ENCODE data around the gene GFAP.

The GFAP gene

DNA sequence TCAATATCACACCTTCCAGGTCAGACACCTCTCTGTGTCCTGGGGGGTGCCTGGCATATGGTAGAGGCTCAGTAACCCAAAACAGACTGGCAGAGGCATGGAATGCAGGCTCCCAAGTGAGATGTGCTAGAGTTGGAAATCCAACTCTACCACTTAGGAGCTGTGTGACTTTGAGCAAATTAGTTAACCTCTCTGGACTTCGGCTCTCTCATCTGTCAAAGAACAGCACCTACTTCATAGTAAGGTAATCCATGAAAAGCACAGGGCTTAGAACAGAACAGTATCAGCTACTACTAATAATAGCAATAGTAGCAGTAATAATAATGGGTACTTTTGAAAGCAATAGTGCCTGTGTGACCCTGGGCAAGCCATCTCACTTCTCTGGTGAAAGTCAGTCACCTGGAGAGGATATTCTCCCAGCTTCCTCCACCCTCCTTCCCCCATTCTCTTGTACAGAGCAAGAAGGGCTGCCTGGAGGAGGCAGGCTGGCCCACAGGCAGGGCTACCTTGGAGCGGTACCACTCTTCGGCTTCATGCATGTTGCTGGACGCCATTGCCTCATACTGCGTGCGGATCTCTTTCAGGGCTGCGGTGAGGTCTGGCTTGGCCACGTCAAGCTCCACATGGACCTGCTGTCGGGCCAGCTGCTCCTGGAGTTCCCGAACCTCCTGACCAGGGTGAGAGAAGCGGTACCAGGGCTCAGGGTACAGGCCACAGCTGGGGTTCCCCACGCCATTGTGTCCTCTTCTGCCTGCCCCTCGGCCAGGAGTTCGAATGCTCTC, 2.3 kb downstream of the GFAP start:
- DNase-seq: no peak

DNA sequence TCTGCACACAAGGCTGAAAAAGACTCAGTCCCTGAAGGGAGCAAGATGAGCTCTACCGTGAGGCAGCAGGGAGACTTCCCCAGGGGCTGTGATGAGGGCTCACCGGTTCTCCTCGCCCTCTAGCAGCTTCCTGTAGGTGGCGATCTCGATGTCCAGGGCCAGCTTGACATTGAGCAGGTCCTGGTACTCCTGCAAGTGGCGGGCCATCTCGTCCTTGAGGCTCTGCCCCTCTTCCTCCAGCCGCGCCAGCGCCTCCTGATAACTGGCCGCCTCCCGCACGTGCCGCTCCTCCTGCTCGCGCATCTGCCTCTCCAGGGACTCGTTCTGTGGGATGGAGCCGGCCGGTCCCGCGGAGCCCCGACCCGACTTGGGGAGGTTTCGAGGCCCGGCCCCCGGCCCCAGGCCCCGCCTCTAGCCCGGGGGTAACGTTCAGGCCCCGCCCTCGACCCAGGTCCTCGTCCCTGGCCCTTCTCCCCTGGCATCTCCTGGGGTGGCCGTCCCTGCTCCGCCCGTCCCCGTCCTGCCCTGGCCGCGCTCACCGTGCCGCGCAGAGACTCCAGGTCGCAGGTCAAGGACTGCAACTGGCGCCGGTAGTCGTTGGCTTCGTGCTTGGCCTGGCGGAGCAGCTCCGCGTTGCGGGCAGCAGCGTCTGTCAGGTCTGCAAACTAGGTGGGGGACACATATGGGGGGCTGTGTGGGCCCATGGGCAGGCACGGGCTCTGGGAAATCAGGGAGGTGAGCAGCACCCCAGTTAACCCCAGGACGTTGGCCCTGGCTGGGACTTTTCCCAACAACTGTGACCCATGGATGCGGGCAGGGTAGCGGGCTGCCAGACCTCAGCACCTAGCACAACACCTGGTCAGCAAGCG, 3.9 kb downstream of the GFAP start:
- peak; percentile 81 for DNase-seq

DNA sequence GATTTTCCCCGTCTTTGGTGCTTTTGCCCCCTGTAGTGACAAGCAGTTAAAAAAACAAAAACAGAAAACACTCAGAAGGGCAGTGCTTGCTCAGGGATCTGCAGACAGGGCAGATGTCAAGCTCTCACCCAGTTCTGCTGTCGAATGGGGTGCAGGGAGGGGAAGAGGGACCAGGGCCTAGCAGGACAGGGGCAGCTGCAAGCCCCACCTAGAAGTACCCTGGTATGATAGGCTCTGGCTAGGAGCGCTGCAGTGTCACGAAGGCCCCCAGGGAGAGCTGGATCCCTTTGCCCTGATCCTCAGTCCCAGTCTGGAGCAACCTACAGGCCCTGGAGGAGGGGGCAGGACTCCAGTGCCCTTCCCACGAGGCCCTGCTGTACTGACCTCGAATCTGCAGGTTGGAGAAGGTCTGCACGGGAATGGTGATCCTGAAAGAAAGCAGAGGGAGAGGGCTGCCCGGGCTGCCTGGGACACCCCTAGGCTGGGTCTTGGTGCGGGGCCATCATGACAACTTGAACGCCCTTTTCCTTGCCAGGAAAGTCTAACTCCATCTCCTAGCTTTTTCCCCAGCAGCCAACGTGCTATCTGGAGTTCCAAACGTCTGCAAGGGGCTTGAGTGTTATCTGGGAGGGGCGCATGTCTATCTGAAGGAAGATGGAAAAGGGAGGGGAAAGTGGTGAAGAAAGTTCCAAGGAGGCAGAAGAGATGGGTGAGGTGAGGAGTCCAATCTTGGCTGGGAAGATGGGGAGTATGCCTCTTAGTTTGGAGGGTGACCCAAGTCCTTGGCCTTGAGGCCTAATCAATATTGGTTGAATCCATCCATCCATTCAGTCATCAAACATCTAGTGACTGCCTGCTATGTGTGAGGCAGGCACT, 4.8 kb downstream of the GFAP start:
- DNase-seq: no peak

DNA sequence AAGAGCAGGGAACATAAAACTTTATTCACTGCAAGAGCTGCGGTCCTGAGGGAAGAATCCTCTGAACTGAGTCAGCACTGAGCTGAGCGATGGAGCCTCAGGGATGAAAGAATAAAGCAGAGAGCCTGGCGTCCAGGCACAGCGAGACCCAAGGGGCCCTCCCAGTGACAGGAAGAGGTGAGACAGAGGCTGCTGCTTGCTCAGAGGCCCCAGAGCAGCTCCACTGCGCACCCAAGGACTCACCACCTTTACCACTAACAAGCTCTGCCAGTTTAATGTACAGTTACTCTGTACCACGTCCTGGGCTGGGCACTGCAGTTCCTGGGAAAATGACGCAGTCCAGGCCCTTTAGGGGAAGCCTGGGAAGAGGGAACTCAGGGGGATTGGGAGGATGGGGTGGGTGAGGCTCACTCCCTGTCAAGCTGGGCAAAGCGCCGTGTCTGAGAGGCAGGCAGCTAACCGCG, 5.6 kb downstream of the GFAP start:
- DNase-seq: no peak

DNA sequence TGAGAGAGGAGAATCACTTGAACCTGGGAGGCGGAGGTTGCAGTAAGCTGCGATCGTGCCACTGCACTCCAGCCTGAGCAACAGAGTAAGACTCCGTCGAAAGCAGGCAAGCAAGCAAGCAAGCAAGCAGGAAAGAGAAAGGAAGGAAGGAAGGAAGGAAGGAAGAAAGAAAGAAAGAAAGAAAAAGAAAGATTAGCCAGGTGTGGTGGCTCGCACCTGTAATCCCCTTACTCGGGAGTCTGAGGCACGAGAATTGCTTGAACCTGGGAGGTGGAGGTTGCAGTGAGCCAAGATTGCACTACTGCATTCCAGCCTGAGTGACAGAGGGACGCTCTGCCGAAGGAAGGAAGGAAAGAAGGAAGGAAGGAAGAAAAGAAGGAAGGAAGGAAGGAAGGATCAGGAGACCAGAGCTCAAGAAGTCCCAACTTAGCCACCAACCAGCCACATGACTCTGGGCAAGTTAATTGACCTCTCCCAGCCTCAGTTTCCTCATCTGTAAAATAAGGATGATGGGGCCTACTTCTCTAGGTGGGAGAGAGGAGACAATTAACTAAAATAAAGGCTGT, 6.5 kb downstream of the GFAP start:
- DNase-seq: no peak

DNA sequence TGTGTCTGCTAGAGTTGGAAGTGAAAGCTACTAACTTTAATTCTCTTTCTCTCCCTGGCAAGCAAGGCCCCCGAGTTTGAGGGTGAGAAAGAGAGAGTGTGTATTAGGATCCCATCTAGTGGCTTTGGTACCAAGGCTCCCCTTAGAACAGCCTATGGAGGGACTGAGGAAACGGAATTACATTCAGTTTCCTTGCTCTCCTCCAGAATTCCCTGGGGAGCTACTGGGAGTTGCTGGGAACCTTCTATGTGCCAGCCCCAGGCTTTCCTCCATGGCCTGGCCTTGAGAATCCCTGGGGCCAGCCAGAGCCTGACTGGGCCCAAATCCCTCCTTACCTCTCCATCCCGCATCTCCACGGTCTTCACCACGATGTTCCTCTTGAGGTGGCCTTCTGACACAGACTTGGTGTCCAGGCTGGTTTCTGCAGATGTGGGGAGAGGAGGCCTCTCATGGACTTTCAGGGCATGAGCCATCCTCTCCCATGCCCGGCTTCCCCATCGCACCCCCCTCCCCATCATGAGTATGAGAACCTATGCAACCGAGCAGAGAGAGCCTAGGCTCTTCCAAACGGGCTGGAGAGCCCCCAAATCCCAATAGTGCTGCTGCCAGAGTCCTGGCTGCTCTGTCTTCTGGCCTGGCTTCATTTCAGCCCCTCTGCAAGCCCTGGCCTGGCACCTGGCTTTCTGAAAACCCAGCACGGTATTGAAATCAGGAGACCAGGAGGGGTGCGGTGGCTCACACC, 7.4 kb downstream of the GFAP start:
- DNase-seq: no peak

DNA sequence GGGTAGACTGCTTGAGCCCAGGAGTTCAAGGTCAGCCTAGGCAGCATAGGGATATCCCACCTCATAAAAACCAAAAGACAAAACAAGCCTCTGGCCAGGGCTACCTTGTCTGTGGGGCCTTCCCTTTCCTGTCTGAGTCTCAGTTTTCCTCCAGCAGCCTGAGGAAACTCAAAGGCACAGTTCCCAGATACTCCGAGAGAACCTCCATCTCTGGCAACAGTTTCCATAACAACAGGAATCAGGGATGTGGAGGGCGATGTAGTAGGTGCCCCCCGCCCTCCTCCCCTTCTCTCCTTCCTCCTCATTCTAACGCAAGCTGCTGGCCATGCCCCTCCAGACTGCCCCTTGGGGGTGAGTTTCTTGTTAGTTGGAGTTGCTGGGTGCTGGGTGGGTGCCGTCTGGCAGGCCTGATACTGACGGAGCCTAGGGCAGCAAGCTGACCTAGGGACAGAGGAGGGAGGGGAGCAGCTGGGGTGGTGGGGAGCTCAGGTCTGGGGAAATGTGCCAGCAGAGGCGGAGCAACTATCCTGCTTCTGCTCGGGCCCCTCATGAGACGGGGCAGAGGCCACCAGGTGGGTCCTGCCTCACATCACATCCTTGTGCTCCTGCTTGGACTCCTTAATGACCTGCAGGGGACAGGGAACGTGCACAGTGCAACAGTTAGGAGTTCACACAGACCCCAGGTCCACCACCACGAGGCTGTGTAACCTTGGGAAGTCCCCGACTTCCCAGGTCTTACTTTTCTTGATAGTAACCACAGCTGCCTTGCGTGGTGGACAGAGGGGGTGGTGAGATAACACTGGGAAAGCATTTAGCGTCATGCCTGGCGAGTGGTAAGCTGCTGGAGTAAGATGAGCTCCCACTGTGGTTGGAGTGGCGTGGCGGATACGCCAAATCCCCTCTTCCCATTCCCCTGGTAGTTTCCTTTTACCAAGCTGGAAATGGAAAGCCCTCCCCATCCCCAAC, 8.3 kb downstream of the GFAP start:
- peak; percentile 69 for DNase-seq

DNA sequence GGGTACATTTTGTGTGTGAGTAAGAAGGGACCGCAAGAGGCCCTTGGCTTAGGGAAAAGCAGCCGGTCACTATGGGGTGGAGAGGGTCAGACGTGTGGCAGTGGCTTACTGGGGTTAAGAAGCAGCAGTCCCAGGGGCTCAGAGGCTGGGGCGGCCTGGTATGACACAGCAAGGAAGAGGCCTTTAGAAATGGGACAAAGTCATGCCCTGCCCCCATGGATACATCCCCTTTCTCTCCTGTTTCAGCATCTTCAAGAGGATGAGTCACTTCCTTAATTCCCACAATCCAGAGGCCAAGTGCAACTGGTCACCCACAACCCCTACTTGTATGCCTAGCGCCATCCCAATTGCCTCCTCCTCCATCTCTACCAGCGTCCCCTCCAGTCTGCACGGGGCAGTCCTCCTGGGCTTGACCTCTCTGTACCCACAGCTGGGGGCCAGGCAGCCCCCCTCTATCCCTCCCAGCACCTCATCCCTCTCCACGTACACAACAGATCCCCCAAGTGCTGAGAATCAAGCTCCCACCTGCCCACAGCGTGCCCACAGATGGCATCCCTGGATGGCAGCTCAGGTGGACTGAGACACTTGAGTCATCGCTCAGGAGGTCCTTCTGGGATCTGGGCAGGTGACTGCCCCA, 9.2 kb downstream of the GFAP start:
- no peak for DNase-seq

DNA sequence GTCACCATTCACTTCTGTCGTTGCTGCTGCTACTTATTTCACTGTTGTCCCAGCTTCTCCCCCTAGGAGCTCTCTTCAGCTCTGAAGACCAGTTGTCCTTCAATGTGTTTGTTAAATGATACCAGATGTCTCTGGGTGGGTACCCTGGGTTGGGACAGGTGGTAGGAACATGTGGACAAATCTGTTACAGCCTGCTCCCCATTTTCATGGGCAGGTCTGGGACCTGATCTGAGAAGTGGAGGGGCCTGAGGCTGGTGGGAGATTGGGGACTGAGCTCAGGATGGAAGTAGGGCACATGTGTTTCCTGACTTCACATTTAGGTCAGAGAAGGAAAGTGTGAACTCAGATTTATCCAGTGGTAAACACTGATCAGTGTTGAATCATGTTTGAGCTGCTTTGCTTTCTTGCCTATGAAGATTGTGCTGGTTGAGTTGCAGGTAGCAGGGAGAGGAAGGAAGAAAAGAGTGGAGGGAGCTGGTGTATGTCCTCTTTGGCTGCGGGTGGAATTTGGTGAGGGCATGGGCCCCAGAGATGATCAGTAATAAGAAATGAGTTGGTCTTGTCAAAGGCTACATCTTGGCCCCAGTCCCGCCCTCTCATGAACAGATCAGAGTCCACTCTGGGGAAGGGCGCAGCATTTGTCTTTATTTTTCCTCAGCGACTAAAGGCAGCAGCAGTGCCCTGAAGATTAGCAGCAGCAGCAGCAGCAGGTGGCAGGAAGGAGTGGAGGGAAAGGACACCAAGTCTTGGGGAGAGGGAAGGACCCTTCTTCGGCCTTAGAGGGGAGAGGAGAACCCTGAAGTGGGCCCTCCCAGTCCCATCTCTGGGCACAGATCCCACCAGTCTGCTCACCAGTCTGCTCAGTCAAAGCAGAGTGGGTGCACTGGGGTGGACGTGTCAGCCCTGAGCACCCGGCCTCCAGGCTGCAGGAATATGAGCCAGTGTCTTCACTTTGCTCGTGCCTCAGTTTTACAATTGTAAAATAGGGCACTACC, 10.0 kb downstream of the GFAP start:
- no peak for DNase-seq

DNA sequence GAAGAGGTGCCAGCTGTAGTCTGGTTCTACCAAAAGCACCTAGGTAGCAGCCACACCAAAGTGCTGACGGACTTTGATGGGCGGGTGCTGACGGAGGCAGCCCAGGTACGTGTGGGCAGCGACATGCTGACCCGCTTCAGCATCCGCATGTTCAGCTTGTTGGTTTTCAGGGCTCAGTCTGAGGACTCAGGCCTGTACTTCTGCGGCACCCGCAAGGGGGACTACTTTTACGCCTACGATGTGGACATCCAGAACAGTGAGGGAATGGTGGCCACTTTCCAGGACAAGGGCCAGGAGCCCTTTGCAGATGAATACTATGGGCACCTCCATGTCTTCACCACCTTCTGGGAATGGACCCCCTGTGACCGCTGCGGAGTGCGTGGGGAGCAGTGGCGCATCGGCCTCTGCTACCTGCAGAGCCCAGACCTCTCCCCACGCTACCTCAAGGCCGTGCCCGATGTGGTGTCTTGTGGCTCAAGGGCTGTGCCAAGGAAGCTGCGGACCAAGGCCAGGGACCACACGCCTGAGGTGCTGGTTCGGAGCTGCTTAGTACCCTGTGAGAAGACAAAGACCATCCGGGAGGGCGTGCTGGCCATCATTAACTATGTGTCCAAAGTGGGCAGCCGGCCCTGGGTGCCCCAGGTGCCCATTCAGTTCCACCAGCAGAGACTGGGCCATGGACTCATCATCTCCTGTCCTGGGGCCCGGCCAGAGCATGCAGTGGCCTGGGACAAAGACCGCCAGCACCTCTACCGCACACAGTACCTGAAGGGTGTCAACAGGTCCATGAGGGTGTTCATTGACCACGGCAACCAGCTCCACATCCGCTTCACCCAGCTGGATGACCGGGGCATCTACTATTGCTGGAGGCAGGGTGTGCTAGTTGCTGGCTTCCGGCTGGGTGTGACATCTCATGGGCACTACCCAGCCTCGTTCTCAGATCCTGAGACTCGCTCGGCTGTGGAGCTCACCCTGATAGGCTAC, 11.0 kb downstream of the GFAP start:
- no peak for DNase-seq

DNA sequence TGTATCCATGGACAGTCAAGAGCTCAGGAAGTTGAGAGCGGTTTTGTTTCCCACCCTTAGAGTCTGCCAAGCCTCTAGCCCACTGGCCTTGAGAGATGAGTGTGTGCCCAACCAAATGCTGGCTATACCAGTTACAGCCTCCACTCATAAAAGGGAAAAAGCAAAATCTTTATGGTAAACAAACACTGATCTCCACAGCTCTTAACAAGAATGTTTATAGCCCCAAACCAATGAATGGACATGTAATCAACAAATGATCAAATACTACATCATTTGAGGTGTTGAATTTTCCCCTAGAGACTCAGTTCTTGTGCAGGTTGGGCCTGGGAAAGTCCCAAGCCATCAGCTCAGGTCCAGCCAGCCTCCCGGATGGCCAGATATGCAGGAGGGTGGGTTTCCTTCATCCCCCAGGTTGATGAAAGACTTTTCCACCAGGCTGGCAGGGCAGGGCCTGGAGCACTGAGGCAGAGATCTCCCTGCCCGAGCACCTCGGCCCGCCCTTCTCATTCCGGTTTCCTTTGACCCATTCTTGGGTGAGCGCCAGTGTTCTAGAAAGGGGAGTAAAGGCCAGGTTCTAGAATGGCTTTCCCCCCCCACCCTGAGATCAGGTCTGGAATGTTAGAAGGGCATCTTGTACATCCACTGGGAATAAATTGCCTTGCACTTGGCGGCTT, 12.2 kb downstream of the GFAP start:
- DNase-seq: no peak

DNA sequence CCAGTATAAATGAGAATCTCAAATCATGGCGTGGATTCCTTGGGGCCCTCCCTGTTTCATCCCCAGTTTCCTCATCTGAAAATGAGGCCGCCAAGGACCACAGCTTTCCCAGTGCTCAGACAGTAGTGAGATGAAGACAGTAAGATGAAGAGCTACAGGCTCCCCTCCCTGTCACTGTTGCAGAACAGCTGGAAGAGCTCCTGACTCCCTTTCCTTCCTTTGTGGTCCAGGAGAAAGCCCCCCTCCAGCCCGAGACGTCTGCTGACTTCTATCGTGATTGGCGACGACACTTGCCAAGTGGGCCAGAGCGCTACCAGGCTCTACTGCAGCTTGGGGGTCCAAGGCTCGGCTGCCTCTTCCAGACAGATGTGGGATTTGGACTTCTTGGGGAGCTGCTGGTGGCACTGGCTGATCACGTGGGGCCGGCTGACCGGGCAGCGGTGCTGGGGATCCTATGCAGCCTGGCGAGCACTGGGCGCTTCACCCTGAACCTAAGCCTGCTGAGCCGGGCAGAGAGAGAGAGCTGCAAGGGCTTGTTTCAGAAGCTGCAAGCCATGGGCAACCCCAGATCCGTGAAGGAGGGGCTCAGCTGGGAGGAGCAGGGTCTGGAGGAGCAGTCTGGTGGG, 13.1 kb downstream of the GFAP start:
- no peak for DNase-seq

DNA sequence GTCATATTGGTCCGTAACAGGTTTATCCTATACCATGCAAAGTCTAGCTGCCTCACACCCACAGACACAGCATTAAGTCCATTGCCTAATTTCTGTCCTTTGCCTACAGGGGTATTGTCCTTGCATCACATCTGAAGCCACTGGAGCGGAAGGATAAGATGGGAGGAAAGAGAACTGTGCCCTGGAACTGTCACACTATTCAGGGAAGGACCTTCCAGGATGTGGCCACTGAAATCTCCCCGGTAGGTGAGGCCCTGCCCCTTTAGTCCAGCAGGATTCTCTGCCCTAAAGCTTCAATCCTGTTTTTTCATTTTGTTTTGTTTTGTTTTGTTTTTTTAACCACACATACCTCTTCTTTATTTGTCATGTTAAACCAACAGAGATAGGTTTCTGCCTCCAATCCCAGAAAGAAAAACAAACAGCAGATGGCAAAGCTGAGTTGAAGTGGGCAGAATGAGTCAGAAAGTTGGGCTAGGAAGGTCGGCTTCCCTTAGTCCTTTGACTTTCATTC, 13.8 kb downstream of the GFAP start:
- no peak for DNase-seq

DNA sequence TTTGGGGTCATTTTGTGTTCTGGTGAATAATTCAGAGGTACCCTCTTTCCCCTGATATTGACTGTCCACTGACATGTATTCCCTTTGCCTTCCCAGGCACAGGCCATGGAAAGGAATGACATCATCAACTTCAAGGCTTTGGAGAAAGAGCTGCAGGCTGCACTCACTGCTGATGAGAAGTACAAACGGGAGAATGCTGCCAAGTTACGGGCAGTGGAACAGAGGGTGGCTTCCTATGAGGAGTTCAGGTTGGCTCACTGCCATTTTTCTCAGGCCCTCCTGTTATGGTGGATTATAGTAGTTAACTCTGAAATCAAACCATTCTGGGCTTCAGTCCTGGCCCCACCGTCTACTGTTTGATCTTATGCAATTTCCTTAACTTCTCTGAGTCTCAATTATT, 14.4 kb downstream of the GFAP start:
- peak; percentile 58 for DNase-seq

DNA sequence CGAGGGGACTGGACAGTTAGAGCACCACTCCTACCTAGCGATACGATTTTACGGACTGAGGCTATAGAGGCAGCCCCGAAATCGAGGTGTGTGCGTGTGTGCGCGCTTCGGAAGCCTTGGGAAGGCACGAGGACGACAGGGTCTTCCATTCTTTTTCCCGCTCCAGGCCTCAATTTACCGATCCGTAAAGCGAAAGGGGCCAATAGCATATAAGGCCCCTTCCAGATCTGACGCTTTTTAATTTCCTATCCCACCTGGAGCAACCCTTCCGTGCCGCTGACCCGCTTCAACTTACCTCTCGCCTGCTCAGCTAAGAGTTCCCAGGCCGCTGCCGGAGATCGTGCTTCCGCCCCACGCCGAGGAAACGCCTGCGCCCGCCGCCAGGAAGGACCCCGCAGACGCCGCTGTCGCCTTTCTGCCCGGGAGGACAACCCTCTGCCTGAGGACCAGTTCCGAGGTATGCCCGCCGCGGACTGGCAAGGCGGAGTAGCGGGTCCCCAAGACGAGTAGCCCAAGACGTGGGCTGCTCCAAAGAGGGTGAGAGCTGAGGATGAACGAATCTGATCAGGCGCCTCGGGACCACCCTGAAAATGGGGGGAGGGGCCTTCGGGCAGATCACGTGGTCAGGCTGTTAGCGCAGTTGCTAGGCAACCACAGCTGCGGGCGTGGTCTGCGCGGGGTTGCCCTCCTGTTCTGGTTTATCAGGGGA, 16.1 kb downstream of the GFAP start, which contains the start of gene EFTUD2:
Gene EFTUD2, minus strand, starts transcription at position 372 of the 709 bp plus-strand sequence. CDS start 4,924 bp downstream, outside the sequence.
- DNase-seq: peak; percentile 95

DNA sequence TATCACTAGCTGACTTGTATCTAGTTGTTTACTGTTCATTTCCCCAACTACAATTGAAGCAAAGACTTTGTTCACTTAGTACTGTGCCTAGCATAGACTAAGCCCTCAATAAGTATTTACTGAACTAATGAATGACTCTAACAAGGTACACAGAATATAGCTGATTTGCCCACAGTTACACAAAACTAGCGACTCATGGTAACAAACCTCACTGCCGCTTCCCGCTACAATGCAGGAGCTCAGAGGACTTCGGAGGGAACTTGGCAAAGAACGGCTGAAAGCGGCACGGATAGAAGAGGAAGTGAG, 16.6 kb downstream of the GFAP start:
- DNase-seq: peak; percentile 87

Data from hematopoietic multipotent progenitor cell treated with erythropoietin and hydrocortisone succinate and interleukin-3 and kit ligand, for 4 days (in vitro differentiated cells).